ENCODE measurements around the gene MMP11.
A peak's percentile ranks its signal among the peaks of the same experiment; 100 is the strongest.
"Not testable (repeated sequence)": the region's sequence is repeated elsewhere in the genome, so short reads cannot be mapped to it uniquely, and the experiment has no call there.

The MMP11 gene

GRCh38 chr22:23772649-23773473, at the start of gene MMP11:
Gene MMP11 (plus strand): TSS chr22:23772849. CDS start chr22:23772871, 22 bp downstream.
- DNase-seq, result peak; percentile 19

- DNase-seq, result not testable (repeated sequence)
These were observed 44.5 kb upstream of the MMP11 start for GRCh38 chr22:23728108-23728507.

GRCh38 chr22:23737696-23738095, 35.0 kb upstream of the MMP11 start:
- DNase-seq, result no peak

GRCh38 chr22:23742505-23743264, 30.0 kb upstream of the MMP11 start:
- no peak for DNase-seq

- no peak for DNase-seq
These were observed 29.3 kb upstream of the MMP11 start for GRCh38 chr22:23743303-23743705.

GRCh38 chr22:23744001-23744400, 28.6 kb upstream of the MMP11 start:
- no peak for DNase-seq

GRCh38 chr22:23744485-23744884, 28.2 kb upstream of the MMP11 start:
- DNase-seq, result no peak

GRCh38 chr22:23745791-23746190, 26.9 kb upstream of the MMP11 start:
- DNase-seq, result no peak

GRCh38 chr22:23749841-23750301, 22.8 kb upstream of the MMP11 start:
- DNase-seq, result no peak

GRCh38 chr22:23750367-23750713, 22.3 kb upstream of the MMP11 start:
- no peak for DNase-seq

- peak; percentile 79 for DNase-seq
These were observed 21.8 kb upstream of the MMP11 start, which contains the start of gene ZNF70 for GRCh38 chr22:23750714-23751440. Gene ZNF70 (minus strand): TSS chr22:23751112. CDS start chr22:23745140, 5,972 bp downstream.

- no peak for DNase-seq
These were observed 21.1 kb upstream of the MMP11 start for GRCh38 chr22:23751441-23751996.

- DNase-seq, result no peak
These were observed 20.5 kb upstream of the MMP11 start for GRCh38 chr22:23752090-23752691.

- no peak for DNase-seq
These were observed 19.9 kb upstream of the MMP11 start for GRCh38 chr22:23752750-23753149.

GRCh38 chr22:23753385-23753784, 19.3 kb upstream of the MMP11 start:
- DNase-seq, result no peak

GRCh38 chr22:23754220-23754919, 18.3 kb upstream of the MMP11 start, which contains the start of gene VPREB3:
Gene VPREB3 (minus strand): TSS chr22:23754425. CDS start chr22:23754363, 62 bp downstream.
- no peak for DNase-seq

- no peak for DNase-seq
These were observed 17.5 kb upstream of the MMP11 start for GRCh38 chr22:23754980-23755636.

- DNase-seq, result no peak
These were observed 16.9 kb upstream of the MMP11 start for GRCh38 chr22:23755711-23756110.

- DNase-seq, result no peak
These were observed 15.8 kb upstream of the MMP11 start for GRCh38 chr22:23756891-23757290.

- DNase-seq, result no peak
These were observed 13.1 kb upstream of the MMP11 start for GRCh38 chr22:23759566-23759965.

- DNase-seq, result no peak
These were observed 12.6 kb upstream of the MMP11 start for GRCh38 chr22:23760056-23760455.
